ENCODE measurements around the gene TRDMT1.

Gene TRDMT1

DNA sequence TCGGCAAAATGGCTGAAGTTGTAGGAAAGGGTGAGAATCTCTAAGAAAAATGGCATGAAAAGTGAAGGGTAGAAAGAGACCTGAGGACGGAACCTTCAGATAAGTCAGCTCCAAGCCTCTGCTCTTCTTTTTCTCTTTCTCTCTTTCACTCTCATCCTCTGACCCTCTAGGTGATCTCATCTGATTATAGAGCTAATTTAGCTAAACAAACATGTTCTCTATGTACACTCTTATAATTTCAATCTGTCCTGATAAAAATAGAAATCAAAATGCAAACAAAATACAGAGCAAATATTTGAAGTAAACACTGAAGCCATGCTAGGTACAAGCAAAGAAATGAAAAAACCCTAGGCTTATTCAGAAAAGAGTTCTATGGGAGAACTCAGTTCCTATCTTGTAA, 57.4 kb downstream of the TRDMT1 start:
- no peak overlapping the region for H3K4me3 ChIP-seq (ENCODE audit: low read depth, low read length)
- TF ChIP-seq, protein P1, sequence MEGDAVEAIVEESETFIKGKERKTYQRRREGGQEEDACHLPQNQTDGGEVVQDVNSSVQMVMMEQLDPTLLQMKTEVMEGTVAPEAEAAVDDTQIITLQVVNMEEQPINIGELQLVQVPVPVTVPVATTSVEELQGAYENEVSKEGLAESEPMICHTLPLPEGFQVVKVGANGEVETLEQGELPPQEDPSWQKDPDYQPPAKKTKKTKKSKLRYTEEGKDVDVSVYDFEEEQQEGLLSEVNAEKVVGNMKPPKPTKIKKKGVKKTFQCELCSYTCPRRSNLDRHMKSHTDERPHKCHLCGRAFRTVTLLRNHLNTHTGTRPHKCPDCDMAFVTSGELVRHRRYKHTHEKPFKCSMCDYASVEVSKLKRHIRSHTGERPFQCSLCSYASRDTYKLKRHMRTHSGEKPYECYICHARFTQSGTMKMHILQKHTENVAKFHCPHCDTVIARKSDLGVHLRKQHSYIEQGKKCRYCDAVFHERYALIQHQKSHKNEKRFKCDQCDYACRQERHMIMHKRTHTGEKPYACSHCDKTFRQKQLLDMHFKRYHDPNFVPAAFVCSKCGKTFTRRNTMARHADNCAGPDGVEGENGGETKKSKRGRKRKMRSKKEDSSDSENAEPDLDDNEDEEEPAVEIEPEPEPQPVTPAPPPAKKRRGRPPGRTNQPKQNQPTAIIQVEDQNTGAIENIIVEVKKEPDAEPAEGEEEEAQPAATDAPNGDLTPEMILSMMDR (IDR thresholded peaks at IDR 0.05; ENCODE audit: low read depth, low read length, missing control alignments), result no peak
- DNase-seq (ENCODE audit: low read depth), result no peak

DNA sequence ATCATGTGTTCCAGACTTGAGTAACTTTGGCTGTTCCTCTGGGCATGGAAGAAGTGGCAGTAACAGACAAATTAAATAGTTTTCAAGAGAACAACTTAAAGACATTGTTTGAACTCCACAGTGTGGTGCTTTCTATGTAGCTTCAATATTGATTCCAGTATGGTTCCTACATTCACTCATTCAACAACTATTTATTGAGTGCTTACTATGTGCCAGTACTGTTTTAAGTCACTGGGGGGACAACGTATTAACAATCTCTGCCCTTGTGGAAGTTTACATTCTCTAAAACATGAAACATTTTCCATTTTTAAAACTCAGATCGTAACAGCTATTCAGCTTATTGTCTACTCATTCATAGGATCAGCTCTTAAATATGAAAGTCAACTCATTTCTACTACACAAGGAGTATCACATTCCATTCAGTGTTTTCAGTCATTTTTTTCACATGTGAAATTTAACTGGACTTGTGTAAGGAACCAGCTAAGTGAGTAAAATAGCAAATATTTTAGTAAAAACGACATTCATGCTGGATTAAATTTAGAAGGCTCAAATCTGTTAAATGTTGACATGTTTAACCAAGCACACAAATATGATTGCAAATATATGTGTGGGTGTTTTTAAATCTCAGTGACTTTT, 58.3 kb downstream of the TRDMT1 start:
- no peak for DNase-seq (ENCODE audit: low read depth)
- no peak overlapping the region for H3K4me3 ChIP-seq (ENCODE audit: low read depth, low read length)
- TF ChIP-seq, protein P1 (IDR thresholded peaks at IDR 0.05; ENCODE audit: low read depth, low read length, missing control alignments), result no peak

DNA sequence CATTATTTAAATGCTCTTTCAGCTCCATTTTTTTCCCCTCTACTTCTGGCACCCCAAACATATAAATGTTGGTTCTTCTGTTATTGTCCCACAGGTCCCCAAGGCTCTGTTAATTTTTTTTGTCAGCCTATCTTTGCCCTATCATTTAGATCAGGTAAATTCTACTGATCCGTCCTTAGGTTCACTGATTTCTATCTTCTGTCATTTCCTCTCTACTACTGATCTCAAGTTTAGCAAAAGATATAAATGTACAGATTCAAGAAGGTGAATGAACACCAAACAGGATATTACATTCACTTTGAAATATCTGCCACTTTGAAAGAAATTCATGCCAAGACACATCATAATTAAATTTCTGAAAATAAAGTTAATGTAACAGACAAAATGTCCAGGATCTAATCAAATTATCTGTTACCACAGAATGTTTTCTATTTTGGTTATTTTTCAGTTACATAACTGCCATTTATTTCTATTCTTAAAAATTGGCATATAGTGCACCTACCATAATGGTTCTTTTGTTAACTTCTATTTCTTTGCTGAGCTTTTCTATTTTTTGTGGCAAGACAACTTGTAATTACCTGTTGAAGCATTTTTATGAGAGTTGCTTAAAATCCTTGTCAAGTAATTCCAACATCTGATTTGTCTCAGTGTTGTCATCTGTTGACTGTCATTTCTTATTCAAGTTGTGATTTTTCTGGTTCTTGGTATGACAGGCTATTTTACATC, 59.8 kb downstream of the TRDMT1 start:
- TF ChIP-seq, protein P1 (IDR thresholded peaks at IDR 0.05; ENCODE audit: low read depth, low read length, missing control alignments), result no peak
- DNase-seq (ENCODE audit: low read depth), result no peak
- H3K4me3 ChIP-seq (ENCODE audit: low read depth, low read length), result no peak overlapping the region

DNA sequence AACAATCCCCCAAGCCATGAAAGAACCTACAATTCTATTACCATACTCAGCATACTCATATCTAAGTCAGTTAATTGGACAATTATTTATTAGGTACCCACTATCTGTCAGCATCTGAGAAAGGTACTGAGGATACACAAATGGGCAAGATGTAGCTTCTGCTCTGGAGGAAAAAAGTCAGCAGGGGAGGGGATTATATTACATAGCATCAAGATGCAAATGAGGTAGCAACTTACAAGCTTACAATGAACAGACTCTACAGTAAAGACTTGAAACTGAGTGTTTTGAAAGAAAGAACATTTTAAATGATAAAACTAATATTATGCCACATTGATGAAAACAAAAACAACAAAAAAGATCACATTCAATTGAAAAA, 61.1 kb downstream of the TRDMT1 start:
- no peak overlapping the region for H3K4me3 ChIP-seq (ENCODE audit: low read depth, low read length)
- TF ChIP-seq, protein P1 (IDR thresholded peaks at IDR 0.05; ENCODE audit: low read depth, low read length, missing control alignments), result no peak
- DNase-seq (ENCODE audit: low read depth), result no peak

DNA sequence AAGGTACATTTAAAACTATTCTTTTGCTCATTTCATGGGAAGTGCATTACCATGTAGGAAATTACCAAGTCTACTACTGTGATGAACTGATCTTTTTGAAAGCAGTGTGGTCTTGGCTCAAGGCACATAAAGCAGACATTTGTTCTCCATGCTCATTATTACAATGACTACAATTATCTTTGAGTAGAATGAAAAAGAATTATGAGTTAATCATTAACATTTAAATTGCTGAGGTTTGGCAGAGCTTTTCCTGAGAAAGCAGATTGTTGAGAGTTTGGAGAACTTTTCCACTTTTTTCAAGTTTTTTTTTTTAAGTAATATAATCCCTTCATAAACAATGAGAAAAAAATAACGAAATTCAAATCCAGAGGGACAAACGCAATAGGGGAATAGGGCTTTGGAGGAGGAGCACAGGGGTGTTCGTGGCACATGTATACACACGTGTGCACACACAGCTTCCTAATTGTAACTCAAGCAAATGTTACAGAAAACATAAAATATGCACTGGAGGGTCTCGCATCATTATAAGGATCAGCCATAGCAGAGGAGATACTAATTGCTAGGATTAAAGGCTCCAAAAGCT, 62.9 kb downstream of the TRDMT1 start:
- TF ChIP-seq, protein P1 (IDR thresholded peaks at IDR 0.05; ENCODE audit: low read depth, low read length, missing control alignments), result no peak
- H3K4me3 ChIP-seq (ENCODE audit: low read depth, low read length), result no peak overlapping the region

DNA sequence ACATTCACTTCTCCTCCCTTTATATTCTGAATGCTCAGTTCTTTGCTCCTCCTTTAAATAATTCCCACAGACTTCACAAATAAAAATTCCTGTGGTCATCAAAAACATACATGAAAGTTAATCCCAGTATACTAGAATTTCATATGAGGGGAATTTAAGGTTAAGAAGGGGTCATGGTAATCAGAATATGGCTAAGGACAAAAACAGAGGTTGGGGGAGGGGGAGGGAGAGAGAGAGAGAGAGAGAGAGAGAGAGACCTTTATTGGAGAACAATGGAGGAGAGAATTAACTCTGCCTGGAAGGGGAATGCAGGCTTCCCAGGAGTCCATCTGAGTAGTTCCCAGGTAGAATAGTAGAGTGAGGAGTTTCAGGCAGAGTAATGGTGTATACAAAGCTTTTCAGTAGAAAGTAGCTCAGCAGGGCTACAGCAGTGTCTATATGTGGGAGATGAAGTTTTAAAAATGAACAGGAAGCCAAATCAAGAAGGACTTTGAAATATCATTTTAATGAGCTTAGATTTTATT, 66.7 kb downstream of the TRDMT1 start:
- TF ChIP-seq, protein P1 (IDR thresholded peaks at IDR 0.05; ENCODE audit: low read depth, low read length, missing control alignments), result no peak
- DNase-seq (ENCODE audit: low read depth), result no peak
- H3K4me3 ChIP-seq (ENCODE audit: low read depth, low read length), result no peak overlapping the region

More for the DNA sequence above, 62.9 kb downstream of the TRDMT1 start:
- no peak for DNase-seq (ENCODE audit: low read depth)
